NCI-H2029 treated with DMSO at 0.1 percent for 48 hours (cell line): Measurements from ENCODE around the gene COPS7B.

Experiments used
- DNase-seq: peaks from one replicate; lab custom pipeline; 2025; lab: John Stamatoyannopoulos, UW

COPS7B gene

DNA sequence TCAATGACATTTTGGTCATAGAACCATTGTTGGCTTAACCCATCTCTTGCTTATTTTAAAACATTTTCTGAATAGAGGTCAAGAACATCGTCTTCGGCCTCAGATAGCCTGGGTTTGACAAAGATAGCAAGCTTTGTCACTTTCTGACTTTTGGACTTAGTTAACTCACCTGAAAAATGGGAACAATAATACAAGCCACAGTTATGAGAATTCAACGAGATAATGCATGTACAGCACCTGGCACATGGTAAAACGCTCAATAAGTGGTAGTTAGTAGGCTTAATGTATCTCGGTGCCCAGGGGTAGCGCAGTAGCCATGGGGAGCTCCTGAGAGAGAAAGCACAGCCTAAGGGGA is 446 bp upstream of the COPS7B start:
- no peak for DNase-seq

DNA sequence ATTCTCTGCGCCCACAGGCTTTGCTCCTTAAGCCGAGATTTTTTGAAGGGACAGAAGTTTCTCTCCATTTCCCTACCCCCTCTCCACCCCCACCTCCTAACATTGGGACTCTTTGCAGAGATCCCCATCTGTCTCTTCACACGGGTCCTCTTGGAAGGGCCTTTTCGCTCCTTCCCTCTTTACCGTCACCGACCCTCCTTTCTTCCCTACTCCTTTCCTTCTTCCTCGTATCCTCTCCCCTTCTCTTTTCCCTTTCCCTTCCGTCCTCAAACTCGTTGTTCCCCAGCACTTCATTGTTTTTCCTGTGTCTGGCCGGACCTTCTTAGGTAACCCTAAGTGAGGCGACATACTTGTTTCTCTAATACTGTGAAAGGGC is 660 bp downstream of the COPS7B start:
- no peak for DNase-seq

DNA sequence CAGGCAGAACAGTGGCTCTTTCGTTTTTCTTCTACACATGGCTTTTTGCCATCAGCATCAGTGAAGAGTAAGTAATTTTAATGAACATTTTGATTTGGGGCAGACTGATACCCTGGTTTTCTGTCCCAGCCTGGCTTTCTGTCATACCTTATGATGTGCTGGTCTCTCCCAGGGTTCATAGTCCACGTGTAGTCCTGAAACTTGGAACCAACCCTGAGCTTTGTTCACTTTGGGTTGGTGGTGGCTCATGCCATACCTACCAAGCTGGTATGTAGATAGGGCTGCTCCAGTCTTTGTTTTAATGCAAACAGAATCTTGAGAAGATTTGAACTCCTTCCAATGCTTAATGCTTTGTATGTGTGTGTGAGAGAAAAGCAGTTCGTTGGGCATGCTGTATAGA is 4.9 kb downstream of the COPS7B start:
- DNase-seq = no peak

DNA sequence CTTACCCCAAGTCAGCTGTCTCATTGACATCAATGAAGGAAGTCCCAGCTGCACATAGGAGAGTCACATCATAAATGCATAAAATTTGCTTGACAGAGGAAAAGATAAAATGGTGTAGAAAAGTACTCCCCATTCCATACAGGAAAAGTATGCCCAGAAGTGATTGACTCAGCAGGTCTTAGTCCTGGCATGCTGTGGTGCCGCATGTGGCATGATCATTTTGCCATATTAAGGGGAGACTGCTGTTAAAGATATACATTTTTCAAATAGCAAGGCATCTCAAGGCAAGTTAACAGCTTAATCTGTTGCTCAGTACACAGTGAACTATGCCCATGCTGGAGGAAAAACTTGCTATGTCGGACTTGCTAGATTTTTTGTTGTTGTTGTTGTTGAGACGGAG is 8.1 kb downstream of the COPS7B start:
- DNase-seq = no peak

DNA sequence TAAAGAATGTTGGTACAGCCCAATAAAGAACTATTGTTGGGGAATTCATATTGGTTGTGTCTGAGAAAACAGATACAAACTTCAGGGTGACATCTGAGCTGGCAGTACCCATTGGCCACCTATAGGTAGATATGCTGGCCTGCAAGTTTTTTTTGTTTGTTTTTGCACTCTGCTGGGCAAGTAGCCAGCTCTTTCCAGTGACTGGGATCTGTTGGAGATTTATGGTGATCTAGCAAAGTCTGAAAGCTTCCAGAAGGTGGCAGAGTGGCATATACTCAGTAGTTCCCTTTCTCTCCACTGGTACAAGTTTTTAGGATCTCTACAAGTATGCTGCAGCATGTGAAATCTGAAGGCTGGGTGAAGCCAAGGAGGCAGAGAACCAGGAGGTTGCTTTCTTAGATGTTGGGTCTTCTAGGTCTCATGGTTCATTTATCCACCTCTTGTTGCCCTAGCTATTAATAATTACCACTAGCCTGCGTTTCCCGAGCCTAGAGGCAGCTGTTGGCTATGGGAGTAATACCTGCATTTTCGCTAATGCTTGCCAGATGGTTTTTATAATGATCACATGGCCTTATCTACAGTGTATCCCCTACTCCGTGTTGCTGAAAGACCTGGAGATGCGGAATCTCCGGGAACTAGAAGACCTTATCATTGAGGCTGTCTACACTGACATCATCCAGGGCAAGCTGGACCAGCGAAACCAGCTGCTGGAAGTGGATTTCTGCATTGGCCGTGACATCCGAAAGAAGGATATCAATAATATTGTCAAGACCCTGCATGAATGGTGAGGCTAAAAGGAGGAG is 9.5 kb downstream of the COPS7B start:
- DNase-seq = peak; percentile 24

DNA sequence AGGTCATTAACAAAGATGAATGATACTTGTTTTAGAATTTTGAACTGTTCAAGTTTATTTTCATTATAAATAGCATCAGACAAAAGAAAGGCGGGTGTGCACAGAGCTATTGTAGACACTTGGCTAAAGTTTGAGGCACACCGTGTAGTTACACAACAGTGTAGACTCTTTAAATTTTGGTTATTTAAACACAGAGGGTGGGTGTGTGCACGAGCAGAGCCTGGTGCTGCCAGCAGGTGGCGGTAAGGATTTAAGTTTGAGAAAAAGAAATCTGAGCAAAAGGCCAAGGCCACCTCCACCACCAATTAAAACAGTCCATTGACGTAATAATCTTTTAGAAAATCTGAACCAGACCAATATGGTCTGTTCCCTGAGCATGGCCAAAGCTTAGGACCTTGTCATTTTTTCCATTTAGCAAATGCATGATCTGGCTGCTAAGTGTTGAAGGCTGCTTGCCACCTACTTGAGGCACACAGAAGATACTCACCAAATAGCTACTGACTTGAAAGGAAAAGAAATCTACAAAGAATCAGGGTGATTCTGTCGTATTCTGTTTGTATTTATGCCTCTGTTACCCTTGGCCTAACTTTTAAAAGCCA is 14.3 kb downstream of the COPS7B start:
- DNase-seq = peak; percentile 2

DNA sequence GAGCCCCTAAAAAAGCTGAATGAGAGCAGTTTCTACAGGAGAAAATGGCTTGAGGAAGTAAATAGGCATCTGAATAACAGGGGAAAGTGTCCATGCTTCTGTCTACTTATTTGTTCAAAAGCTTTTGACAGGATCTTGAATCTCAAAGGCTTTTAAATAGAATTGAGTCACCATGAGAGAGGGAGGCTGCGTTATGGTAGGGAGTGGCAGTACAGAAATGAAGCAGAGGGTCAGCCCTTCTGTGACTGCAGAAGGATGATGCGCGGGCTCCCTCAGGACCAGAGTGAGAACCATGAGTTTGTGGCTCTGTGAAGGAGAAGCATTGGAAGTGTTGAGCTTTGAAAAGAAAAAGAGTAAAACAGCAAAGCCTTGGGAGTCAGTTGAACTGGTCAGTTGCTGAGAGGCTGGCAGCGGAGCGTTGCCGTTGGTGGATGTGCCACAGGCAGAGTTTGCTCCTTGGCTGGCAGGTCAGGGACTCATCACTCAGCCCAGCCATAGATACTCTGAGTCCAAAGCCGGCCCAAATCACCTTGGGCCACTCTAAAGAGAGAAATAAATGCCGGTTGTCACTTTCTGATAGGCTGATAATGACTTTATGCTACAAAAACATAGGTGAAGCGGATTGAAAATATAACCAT is 17.4 kb downstream of the COPS7B start:
- DNase-seq = no peak

DNA sequence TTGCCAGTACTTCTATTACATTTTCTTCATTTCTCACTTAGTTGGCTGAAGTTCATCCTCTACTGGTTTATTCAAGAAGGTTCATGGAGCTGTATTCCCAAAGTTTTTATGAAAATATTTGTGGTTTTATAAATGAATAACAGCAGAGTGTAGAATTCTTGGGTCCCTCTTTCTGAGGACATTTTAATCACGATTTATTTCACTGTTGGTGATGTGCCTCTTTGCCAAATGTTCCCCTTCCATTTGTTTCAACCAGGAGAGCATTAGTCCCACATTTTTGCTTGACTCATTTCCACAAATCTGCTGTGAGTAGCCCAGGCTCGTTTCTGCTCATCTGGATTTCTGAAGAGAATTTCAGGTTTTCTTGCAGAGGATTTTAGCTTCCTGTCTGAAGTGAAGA is 20.8 kb downstream of the COPS7B start:
- DNase-seq = no peak

DNA sequence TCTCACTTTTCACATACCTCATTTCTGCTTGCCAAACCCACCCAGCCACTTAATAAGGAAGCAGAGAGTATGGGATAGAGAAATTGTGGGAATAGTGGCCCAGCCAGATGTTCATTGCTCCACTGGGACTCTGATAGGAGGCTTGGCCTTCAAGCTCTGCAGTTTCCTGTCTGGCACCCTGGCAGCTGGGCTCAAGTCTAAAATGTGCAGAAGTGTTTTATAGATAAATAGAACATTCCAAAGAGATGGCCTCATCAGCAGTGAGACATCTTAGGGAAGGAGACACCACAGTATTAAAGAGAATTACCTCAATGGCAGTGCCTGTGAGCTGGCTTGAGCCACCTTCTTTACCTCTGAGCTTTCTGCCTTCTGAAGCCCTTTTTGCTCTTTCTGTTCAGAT is 24.7 kb downstream of the COPS7B start:
- no peak for DNase-seq

DNA sequence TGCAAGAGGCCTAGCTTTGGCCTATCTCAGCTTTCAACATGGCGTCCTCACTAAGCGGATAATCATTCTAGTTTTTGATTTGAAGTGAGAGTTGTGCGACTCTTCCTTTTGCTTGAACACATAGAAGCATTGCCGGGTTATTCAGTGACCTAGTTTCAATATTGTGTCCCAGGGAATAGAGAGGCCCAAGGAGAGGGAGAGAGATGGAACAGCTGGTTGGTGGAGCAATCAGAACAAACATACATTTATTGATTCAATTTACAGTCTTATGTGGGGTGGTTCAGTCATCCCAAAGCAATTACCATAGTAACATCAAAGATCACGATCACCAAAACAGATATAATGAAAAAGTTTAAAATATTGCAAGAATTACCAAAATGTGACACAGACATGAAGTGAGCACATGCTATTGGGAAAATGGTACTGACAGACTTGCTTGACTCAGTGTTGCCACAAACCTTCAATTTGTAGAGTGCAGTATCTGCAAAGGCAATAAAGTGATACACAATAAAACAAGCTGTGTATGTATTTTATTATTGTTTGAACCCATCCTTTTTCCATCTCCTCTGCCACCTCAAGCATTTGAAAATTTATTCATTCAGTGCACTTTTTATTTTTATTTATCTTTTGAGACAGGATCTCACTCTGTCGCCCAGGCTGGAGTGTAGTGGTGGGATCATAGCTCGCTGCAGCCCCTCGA is 30.2 kb downstream of the COPS7B start:
- DNase-seq = no peak

DNA sequence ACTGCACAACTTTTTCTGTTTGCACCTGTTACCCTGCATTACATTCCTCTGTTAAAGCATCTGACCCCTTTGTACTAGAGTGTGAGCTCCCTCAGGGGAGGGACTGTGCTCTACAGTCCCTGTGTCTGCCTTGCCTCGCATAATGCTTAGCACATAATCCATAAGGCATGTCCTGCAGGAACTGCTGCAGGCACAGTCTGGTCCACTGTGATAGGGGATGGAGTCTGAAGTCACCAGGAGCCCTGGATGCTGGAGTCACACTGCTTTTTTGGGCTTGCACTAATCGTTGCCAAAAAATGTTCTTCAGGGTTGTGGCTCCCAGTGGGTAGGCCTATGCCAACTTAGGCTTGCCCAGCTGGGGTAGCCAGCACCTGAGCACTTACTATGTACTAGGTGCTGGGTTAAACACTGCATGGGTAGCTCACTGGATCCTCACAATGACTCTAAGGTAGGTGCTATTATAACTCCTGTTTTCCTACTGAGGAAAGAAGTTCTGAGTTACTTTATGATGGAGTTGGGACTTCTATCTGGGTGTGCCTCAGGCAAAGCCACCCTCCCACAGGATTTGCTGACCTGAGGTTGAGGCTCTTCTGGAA is 33.3 kb downstream of the COPS7B start:
- DNase-seq = no peak

DNA sequence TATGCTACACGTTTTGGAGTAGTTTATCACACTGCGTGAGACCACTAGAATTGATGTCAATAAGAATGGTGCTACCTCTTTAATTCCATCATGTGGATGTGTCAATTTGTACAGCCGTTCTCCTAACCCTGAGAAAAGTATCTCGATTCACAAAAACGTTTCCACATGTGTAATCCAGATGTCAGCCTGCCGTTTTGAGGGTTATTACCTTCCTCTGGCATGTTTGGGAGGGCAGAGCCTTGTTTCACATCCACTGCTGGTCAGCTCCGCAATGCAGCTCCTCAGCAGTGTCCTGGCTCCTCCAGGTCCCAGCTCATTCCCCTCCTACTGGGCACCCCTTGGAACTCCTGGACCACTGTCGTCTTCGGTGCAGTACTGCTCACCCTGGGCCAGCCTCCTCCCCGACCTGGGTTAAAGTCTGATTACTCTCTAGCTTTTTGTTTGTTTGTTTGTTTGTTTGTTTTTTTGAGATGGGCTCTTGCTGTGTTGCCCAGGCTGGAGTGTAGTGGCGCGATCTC is 34.6 kb downstream of the COPS7B start:
- DNase-seq = no peak

DNA sequence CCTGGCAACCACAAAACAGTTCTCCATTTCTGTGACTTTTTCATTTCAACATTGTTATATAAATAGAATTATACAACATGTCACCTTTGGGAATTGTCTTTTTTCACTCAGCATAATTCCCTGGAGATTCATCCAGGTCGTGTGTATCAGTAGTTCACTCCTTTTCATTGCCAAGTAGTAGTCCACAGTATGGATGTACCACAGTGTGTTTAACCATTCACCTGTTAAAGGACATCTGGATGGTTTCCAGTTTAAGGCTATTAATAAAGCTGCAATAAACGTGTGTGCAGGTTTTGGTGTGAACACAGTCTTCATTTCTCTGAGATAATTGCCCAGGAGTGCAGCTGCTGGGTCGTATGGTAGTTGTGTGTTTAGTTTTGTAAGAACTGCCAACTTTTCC is 35.7 kb downstream of the COPS7B start:
- no peak for DNase-seq

DNA sequence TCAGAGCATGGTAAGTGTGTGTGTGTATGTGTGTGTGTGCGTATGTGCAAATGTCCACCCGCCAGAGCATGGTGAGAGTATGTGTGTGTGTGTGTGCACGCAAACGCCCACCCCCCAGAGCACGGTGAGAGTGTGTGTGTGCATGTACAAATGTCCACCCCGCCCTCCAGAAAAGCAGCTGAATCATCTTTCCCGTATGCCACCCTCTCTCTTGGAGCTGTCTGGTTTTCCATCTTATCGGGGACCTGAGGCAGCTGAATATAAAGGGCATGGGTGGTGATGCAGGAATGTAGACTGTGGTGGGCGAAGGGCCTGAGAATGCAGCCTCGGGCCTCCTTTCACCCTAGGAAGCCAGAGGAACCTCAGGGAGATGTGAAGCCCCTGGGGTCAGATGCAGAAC is 66.9 kb downstream of the COPS7B start:
- no peak for DNase-seq

DNA sequence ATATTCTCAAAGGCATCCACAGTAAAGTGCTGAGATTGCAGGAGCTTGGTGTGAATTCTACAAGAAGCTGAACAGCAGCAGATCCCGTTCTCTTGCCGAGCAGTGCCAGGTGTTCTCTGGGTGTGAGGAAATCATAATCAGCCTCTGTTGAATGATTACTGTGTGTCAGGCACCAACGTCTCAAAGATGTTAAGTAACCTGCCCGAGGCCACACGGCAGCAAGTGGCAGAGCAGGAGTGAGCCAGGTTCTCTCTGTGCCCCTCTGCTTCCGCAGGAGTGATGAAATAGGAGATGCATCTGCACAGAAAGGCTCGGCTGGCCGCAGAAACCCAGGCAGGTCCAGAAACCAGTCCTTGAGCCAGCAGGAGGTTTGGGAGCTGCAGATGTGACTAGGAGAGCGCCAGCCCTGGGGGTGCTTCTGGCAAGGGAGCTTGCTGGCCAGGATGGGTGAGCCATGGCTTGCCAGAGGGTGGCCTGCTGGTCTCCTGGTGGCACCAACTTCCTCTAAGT is 68.4 kb downstream of the COPS7B start:
- no peak for DNase-seq

DNA sequence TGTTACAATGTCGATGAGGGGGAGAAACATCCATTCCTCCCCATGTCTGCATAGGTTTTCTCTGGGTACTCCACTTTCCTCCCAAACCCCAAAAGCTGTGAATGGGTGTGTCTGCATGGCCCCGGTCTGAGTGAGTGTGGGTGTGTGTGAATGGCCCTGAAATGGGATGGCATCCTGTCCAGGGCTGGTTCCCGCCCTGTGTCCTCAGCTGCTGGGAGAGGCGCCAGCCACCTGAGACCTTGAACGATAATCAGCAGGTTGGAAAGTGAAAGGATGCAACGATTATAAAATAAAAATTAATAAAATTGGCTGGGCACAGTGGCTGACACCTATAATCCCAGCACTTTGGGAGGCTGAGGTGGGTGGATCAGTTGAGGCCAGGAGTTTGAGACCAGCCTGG is 70.7 kb downstream of the COPS7B start:
- DNase-seq = no peak
